ENCODE measurements around the gene ELF4. TPM values are rescaled to one million over a fixed set of nuclear protein-coding genes. Genes with fewer than 3 reads are reported as not detected.

ELF4 gene
- total and polyA plus RNA-seq, 2 donors from 2014 or later, result 2.6 to 18.0 TPM

- no peak for TF ChIP-seq CTCF (IDR thresholded peaks at IDR 0.05; ENCODE audit: borderline replicate concordance, extremely low read depth, insufficient read depth)
- H3K27ac ChIP-seq (ENCODE audit: low read depth in 2 of 2, low read length in 2 of 2), result no peak overlapping the region
- no peak for FAIRE-seq
These were observed 20.7 kb upstream of the ELF4 start for GRCh38 chrX:130130990-130131389.

GRCh38 chrX:130125091-130125874 lies 15.0 kb upstream of the ELF4 start:
- Histone ChIP-seq H3K4me1 (ENCODE audit: control insufficient read depth in 2 of 3, insufficient read depth in 2 of 3, low read depth in 1 of 3, low read length in 3 of 3) (no peaks in the 10 kb centered on the region), H3K9ac (ENCODE audit: low read length in 3 of 3) (no peak overlapping the region), H3K27me3 (ENCODE audit: control insufficient read depth, insufficient read depth, low read length) (no peaks in the 10 kb centered on the region), H3K4me3 (ENCODE audit: low read length in 3 of 3) (no peak overlapping the region), H3K36me3 (ENCODE audit: control insufficient read depth in 2 of 3, insufficient read depth in 3 of 3, low read length in 3 of 3) (peaks cover 0 to 15% (median 0%) of the 10 kb centered on the region in 3 donors), H3K9me3 (ENCODE audit: control insufficient read depth in 2 of 3, insufficient read depth in 1 of 3, low read length in 3 of 3) (no peaks in the 10 kb centered on the region), H3K27ac (ENCODE audit: low read depth in 2 of 2, low read length in 2 of 2) (no peak overlapping the region)
- intact Hi-C loops (cut with DNase I), result no loop called here
- FAIRE-seq (no peak), DNase-seq (no peak)
- TF ChIP-seq CTCF (IDR thresholded peaks at IDR 0.05; ENCODE audit: borderline replicate concordance, extremely low read depth, insufficient read depth), result no peak

More at GRCh38 chrX:130130990-130131389, 20.7 kb upstream of the ELF4 start:
- Histone ChIP-seq H3K4me3 (ENCODE audit: low read length in 3 of 3) (no peak overlapping the region), H3K9me3 (ENCODE audit: control insufficient read depth in 2 of 3, insufficient read depth in 1 of 3, low read length in 3 of 3) (no peaks in the 10 kb centered on the region), H3K27me3 (ENCODE audit: control insufficient read depth, insufficient read depth, low read length) (no peaks in the 10 kb centered on the region), H3K4me1 (ENCODE audit: control insufficient read depth in 2 of 3, insufficient read depth in 2 of 3, low read depth in 1 of 3, low read length in 3 of 3) (no peaks in the 10 kb centered on the region), H3K9ac (ENCODE audit: low read length in 3 of 3) (no peak overlapping the region), H3K36me3 (ENCODE audit: control insufficient read depth in 2 of 3, insufficient read depth in 3 of 3, low read length in 3 of 3) (peaks cover 0 to 28% (median 7%) of the 10 kb centered on the region in 3 donors)
- intact Hi-C loops (cut with DNase I), result no loop called here
- no peak for DNase-seq

- H3K27me3 ChIP-seq (ENCODE audit: control insufficient read depth, insufficient read depth, low read length), result no peaks in the 10 kb centered on the region
- no peaks in the 10 kb centered on the region for H3K9me3 ChIP-seq (ENCODE audit: control insufficient read depth in 2 of 3, insufficient read depth in 1 of 3, low read length in 3 of 3)
- intact Hi-C loops (cut with DNase I), result no loop called here
- DNase-seq (no peak), FAIRE-seq (no peak)
- no peak overlapping the region for H3K9ac ChIP-seq (ENCODE audit: low read length in 3 of 3)
- peaks cover 0 to 8% (median 0%) of the 10 kb centered on the region in 3 donors for H3K36me3 ChIP-seq (ENCODE audit: control insufficient read depth in 2 of 3, insufficient read depth in 3 of 3, low read length in 3 of 3)
- H3K4me3 ChIP-seq (ENCODE audit: low read length in 3 of 3), result no peak overlapping the region
- no peaks in the 10 kb centered on the region for H3K4me1 ChIP-seq (ENCODE audit: control insufficient read depth in 2 of 3, insufficient read depth in 2 of 3, low read depth in 1 of 3, low read length in 3 of 3)
- TF ChIP-seq CTCF (IDR thresholded peaks at IDR 0.05; ENCODE audit: borderline replicate concordance, extremely low read depth, insufficient read depth), result no peak
- no peak overlapping the region for H3K27ac ChIP-seq (ENCODE audit: low read depth in 2 of 2, low read length in 2 of 2)
These were observed 14.3 kb upstream of the ELF4 start for GRCh38 chrX:130124577-130124976.
